Measurements from ENCODE around the gene TMEM132C. TPM values are rescaled to one million over a fixed set of nuclear protein-coding genes. Genes with fewer than 3 reads are reported as not detected.

The TMEM132C gene
- total and polyA plus RNA-seq, 12 donors = 0.79 to 2.9 (median 1.7) TPM

DNA sequence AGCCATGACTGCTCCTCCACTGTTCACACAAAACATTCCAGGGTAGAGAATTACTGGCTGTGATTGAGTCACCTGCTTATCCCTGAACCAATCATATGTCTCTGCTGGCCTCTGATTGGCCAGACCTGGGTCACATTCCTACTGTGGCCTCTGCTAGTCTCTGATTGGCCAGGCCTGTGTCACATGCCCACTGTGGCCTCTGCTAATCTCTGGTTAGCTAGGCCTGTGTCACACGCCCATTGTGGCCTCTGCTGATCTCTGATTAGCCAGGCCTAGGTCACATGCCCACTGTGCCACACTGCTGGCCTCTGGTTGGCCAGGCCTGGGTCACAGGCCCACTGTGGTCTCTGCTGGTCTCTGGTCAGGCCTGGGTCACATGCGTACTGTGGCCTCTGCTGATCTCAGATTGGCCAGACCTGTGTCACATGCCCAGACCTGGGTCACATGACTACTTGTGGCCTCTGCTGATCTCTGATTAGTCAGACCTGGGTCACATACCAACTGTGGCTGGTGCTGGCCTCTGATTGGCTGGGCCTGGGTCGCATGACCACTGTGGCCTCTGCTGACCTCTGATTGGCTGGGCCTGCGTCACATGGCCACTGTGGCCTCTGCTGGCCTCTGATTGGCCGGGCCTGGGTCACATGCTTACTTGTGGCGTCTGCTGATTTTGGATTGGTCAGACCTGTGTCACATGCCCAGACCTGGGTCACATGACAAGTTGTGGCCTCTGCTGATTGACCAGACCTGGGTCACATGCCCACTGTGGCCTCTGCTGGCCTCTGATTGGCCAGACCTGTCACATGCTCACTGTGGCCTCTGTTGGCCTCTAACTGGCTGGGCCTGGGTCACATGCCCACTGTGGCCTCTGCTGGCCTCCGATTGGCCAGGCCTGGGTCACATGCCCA is 305.2 kb downstream of the TMEM132C start:
- DNase-seq (no peak), ATAC-seq (no peak)
- peaks cover 0 to 4% (median 0%) of the 10 kb centered on the region in 7 donors for H3K27me3 ChIP-seq
- H3K27ac ChIP-seq = no peak overlapping the region
- no peak overlapping the region for H3K4me3 ChIP-seq
- TF ChIP-seq, protein P1, sequence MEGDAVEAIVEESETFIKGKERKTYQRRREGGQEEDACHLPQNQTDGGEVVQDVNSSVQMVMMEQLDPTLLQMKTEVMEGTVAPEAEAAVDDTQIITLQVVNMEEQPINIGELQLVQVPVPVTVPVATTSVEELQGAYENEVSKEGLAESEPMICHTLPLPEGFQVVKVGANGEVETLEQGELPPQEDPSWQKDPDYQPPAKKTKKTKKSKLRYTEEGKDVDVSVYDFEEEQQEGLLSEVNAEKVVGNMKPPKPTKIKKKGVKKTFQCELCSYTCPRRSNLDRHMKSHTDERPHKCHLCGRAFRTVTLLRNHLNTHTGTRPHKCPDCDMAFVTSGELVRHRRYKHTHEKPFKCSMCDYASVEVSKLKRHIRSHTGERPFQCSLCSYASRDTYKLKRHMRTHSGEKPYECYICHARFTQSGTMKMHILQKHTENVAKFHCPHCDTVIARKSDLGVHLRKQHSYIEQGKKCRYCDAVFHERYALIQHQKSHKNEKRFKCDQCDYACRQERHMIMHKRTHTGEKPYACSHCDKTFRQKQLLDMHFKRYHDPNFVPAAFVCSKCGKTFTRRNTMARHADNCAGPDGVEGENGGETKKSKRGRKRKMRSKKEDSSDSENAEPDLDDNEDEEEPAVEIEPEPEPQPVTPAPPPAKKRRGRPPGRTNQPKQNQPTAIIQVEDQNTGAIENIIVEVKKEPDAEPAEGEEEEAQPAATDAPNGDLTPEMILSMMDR (IDR thresholded peaks at IDR 0.05) = no peak
- H3K4me1 ChIP-seq = no peaks in the 10 kb centered on the region
- intact Hi-C loops (cut with DNase I) = no loop called here
- no peaks in the 10 kb centered on the region for H3K36me3 ChIP-seq
- WGBS, 2 donors = 93% methylated on average over 7 of the region's 7 CpGs
- peaks cover 0 to 12% (median 0%) of the 10 kb centered on the region in 11 donors for H3K9me3 ChIP-seq

DNA sequence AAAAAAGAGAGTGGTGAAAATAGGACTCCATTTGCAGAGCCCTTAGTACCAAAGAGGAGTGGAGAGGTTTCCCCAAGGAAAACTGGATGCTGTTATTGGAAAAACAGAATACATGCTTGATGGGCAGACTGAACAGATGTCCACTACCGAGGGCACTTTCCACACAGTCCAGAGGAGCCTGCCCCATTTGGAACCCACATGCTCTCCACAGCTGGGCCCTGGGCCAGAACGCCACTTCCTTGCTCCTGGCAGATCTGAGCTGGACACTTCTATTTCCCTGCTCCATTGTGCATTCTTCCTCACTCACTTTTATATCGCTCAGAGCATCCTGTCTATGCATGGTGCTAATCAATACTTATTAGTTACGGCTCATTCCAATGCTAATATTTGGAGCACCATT is 306.9 kb downstream of the TMEM132C start:
- TF ChIP-seq, protein P1 (IDR thresholded peaks at IDR 0.05) = no peak
- H3K9me3 ChIP-seq = peaks cover 0 to 12% (median 0%) of the 10 kb centered on the region in 11 donors
- intact Hi-C loops (cut with DNase I) = no loop called here
- no peak overlapping the region for H3K4me3 ChIP-seq
- no peak overlapping the region for H3K27ac ChIP-seq
- DNase-seq = no peak
- no peaks in the 10 kb centered on the region for H3K27me3 ChIP-seq
- H3K4me1 ChIP-seq = no peaks in the 10 kb centered on the region
- WGBS, 2 donors = 63 to 64% methylated on average over 4 of the region's 4 CpGs
- H3K36me3 ChIP-seq = no peaks in the 10 kb centered on the region
- ATAC-seq = no peak

DNA sequence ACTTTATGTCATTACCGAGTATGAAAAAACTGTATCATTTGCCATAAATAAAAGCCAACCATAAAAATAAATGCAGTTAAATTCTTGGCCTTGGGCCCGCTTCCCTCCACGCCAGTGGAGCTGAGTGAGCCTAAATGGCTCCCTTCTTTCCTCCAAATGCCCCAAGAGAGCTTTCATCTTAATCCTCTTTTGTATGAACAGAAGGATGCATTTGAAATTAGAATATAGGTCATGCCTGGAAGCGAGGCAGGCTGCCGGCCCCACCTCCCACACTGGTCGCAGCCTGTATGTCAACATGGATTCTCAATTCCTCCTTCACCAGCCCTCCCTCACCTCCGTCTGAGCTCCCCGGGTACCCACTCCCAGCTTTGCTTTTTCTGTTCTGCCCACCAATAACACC is 311.1 kb downstream of the TMEM132C start:
- Histone ChIP-seq H3K27me3 (no peaks in the 10 kb centered on the region), H3K4me1 (no peaks in the 10 kb centered on the region), H3K36me3 (no peaks in the 10 kb centered on the region), H3K4me3 (no peak overlapping the region), H3K9me3 (peaks cover 0 to 14% (median 0%) of the 10 kb centered on the region in 11 donors), H3K27ac (no peak overlapping the region)
- ATAC-seq (no peak), DNase-seq (no peak)
- TF ChIP-seq, protein P1 (IDR thresholded peaks at IDR 0.05) = no peak
- intact Hi-C loops (cut with DNase I) = no loop called here
- WGBS, 2 donors = 87 to 89% methylated on average over 8 of the region's 8 CpGs

- ATAC-seq (no peak), DNase-seq (no peak)
- H3K27me3 ChIP-seq = no peaks in the 10 kb centered on the region
- H3K4me1 ChIP-seq = no peaks in the 10 kb centered on the region
- H3K27ac ChIP-seq = no peak overlapping the region
- intact Hi-C loops (cut with DNase I) = no loop called here
- 62 to 67% methylated on average over 7 of the region's 7 CpGs for WGBS, 2 donors
- no peak overlapping the region for H3K4me3 ChIP-seq
- TF ChIP-seq, protein P1 (IDR thresholded peaks at IDR 0.05) = no peak
- H3K36me3 ChIP-seq = no peaks in the 10 kb centered on the region
- peaks cover 0 to 14% (median 0%) of the 10 kb centered on the region in 11 donors for H3K9me3 ChIP-seq
Observed at GRCh38 chr12:128581321-128581761, 314.4 kb downstream of the TMEM132C start.

All from heart right ventricle (tissue), 16 donors.